Endothelial cell of umbilical vein (primary cell): ENCODE results near the gene LARGE1. TPM values are rescaled to one million over a fixed set of nuclear protein-coding genes. Genes with fewer than 3 reads are reported as not detected.

Source experiments
- BruUV-seq: library from RNA; stranded (reverse); fragments of 400-500 nt; replicated peaks from 2 replicates; lab custom pipeline; 2021; lab: Mats Ljungman, UMichigan
- CTCF ChIA-PET: fragments of 300-600, 350-600 bp; sonication (Branson Sonifier 250); formaldehyde crosslinking; loops from one replicate; lab custom pipeline; 2021; ENCODE audit warnings: antibody characterized with exemption, inconsistent platforms; lab: Charles Lee
- POLR2A ChIA-PET: fragments of 300-600, 350-600 bp; sonication (Branson Sonifier 250); formaldehyde crosslinking; loops from one replicate; lab custom pipeline; 2021; ENCODE audit warnings: antibody characterized with exemption, inconsistent platforms; lab: Charles Lee
- DNase-seq: peaks from one replicate; pipeline ENCODE4 v3.0.0-alpha.2; 2011; ENCODE audit warnings: low read depth, low spot score
- FAIRE-seq: peaks from 2 replicates; lab custom pipeline; 2011; peaks lifted over from hg19 to GRCh38; lab: Jason Lieb, UNC
- H2AFZ ChIP-seq: 2 replicates; pipeline ENCODE4 v1.6.0; 2012; ENCODE audit warnings: low read depth, low read length, control low read depth, inconsistent platforms
- H3K27ac ChIP-seq: 2 replicates; pipeline ENCODE4 v1.5.1; 2011; ENCODE audit warnings: low read depth, mild to moderate bottlenecking, control low read depth, low read length, moderate library complexity; ENCODE audit not compliant: insufficient read depth
- H3K27me3 ChIP-seq, 2 experiments: 2 replicates each; pipeline versions ENCODE4 v1.6.0 to v1.6.1; 2011; ENCODE audit warnings: low read length in 2 of 2, mixed read lengths in 1 of 2; ENCODE audit not compliant: control insufficient read depth in 2 of 2, insufficient read depth in 2 of 2
- H3K36me3 ChIP-seq, 2 experiments: 2 replicates in 1 of 2; 3 replicates in 1 of 2; pipeline ENCODE4 v1.5.1; 2011; ENCODE audit warnings: low read length in 2 of 2, mild to moderate bottlenecking in 1 of 2, moderate library complexity in 1 of 2; ENCODE audit not compliant: control insufficient read depth in 2 of 2, insufficient read depth in 2 of 2; ENCODE audit errors: extremely low read depth in 1 of 2
- H3K4me1 ChIP-seq: 3 replicates; pipeline ENCODE4 v1.5.1; 2011; ENCODE audit warnings: mild to moderate bottlenecking, low read length; ENCODE audit not compliant: control insufficient read depth, insufficient read depth; ENCODE audit errors: extremely low read depth
- H3K4me2 ChIP-seq: 2 replicates; pipeline ENCODE4 v1.6.1; 2011; ENCODE audit warnings: low read length, control low read depth, mixed read lengths; ENCODE audit not compliant: insufficient read depth
- H3K4me3 ChIP-seq, 3 experiments: fragments of 200-600 bp in 1 of 3; sonication (generic), shearing (Covaris generic) in 1 of 3; replicated peaks in 1 of 3; 2 replicates each; pipeline ENCODE4 v1.5.1; 2011 to 2016; ENCODE audit warnings: control low read depth in 3 of 3, low read length in 3 of 3, mild to moderate bottlenecking in 2 of 3, inconsistent platforms in 1 of 3, low read depth in 1 of 3, moderate library complexity in 1 of 3; ENCODE audit not compliant: insufficient read depth in 1 of 3
- H3K79me2 ChIP-seq: 2 replicates; pipeline ENCODE4 v1.6.0; 2012; ENCODE audit warnings: low read length, inconsistent platforms; ENCODE audit not compliant: control insufficient read depth, insufficient read depth
- H3K9ac ChIP-seq: replicated peaks from 2 replicates; pipeline ENCODE3; 2011; ENCODE audit warnings: low read length, control low read depth; ENCODE audit not compliant: insufficient read depth; ENCODE audit errors: extremely low read depth
- H3K9me1 ChIP-seq: replicated peaks from 3 replicates; pipeline ENCODE4 v1.6.0; 2011; ENCODE audit warnings: mild to moderate bottlenecking, low read length; ENCODE audit not compliant: control insufficient read depth, insufficient read depth; ENCODE audit errors: extremely low read depth
- H3K9me3 ChIP-seq: replicated peaks from 2 replicates; pipeline ENCODE4 v1.5.1; 2012; ENCODE audit warnings: low read length, inconsistent platforms; ENCODE audit not compliant: control insufficient read depth, insufficient read depth
- H4K20me1 ChIP-seq: replicated peaks from 2 replicates; pipeline ENCODE3; 2011; ENCODE audit warnings: mild to moderate bottlenecking, low read length; ENCODE audit not compliant: control insufficient read depth, insufficient read depth; ENCODE audit errors: extremely low read depth
- CTCF ChIP-seq, 2 donors: IDR thresholded peaks; 1 replicate in 1 of 2; 2 replicates in 1 of 2; pipeline ENCODE4 v1.5.1; 2011; ENCODE audit warnings: low read length in 2 of 2, mild to moderate bottlenecking in 2 of 2, moderate library complexity in 2 of 2, control low read depth in 1 of 2, inconsistent platforms in 1 of 2, low read depth in 1 of 2; ENCODE audit not compliant: insufficient read depth in 1 of 2; ENCODE audit errors: extremely low read depth in 1 of 2
- EZH2 ChIP-seq: IDR thresholded peaks from 2 replicates; pipeline ENCODE4 v1.6.1; 2012; ENCODE audit warnings: borderline replicate concordance, low read depth, mild to moderate bottlenecking, moderate library complexity, low read length, inconsistent platforms; ENCODE audit not compliant: severe bottlenecking
- FOS ChIP-seq: IDR thresholded peaks from 2 replicates; pipeline ENCODE4 v1.6.1; 2011; ENCODE audit warnings: mild to moderate bottlenecking, low read length, moderate library complexity, borderline replicate concordance; ENCODE audit not compliant: insufficient read depth
- GATA2 ChIP-seq: IDR thresholded peaks from 2 replicates; pipeline ENCODE4 v1.7.0; 2011; ENCODE audit warnings: low read depth, mild to moderate bottlenecking, moderate library complexity, mixed read lengths, low read length; ENCODE audit not compliant: insufficient read length, insufficient read depth
- JUN ChIP-seq: IDR thresholded peaks from 2 replicates; pipeline ENCODE4 v1.6.1; 2011; ENCODE audit warnings: borderline replicate concordance, low read depth; ENCODE audit not compliant: insufficient read length, insufficient read depth
- MAX ChIP-seq: IDR thresholded peaks from 2 replicates; pipeline ENCODE4 v1.6.1; 2011; ENCODE audit not compliant: insufficient read depth, insufficient read length
- MYC ChIP-seq: IDR thresholded peaks from one replicate; pipeline ENCODE4 v1.6.1; 2011; ENCODE audit warnings: mild to moderate bottlenecking, low read depth, low read length
- POLR2A ChIP-seq: IDR thresholded peaks from 2 replicates; pipeline ENCODE4 v1.6.1; 2012; ENCODE audit warnings: low read depth, mild to moderate bottlenecking, control low read depth, low read length
- POLR2AphosphoS5 ChIP-seq: IDR thresholded peaks from 2 replicates; pipeline ENCODE4 v1.6.1; 2012; ENCODE audit warnings: low read depth, mild to moderate bottlenecking, control low read depth, low read length, moderate library complexity; ENCODE audit not compliant: insufficient read depth
- dilution Hi-C: fragments of 300-500 bp; cut with MboI; formaldehyde crosslinking; loops from one replicate; pipeline ENCODE4 v1.15.0; 2019; ENCODE audit warnings: low sequenced_read_pairs; ENCODE audit not compliant: extremely low pct_ligation_motif_present
- intact Hi-C: fragments of 100-400 bp; cut with micrococcal nuclease; formaldehyde crosslinking; loops from one replicate; pipeline ENCODE4 v1.10.0; 2022
- polyA plus RNA-seq, 4 experiments: library from polyadenylated mRNA; depleted of rRNA in 3 of 4; stranded (reverse) in 3 of 4; unstranded in 1 of 4; fragments of >200 nt; gene quantifications; 2 replicates each; pipeline versions ENCODE4 v1.2.1 to v1.2.3, GENCODE V29; 2011 to 2012; ENCODE audit warnings: missing spikeins in 1 of 4
- total RNA-seq: library from RNA; stranded (reverse); gene quantifications from 2 replicates; pipeline ENCODE4 v1.2.3, GENCODE V29; 2021

The LARGE1 gene
- total and polyA plus RNA-seq, 2 donors (not counting 3 experiments of a cell fraction or from before 2014, with no cell fraction given), result 0.95 to 4.4 TPM

GRCh38 chr22:33347002-33347401 lies 573.3 kb downstream of the LARGE1 start:
- Histone ChIP-seq H4K20me1 (no peaks in the 10 kb centered on the region), H3K27ac (no peak overlapping the region), H3K9me3 (peaks cover 9% of the 10 kb centered on the region), H3K4me2 (no peak overlapping the region), H3K4me1 (no peaks in the 10 kb centered on the region), H3K9me1 (no peaks in the 10 kb centered on the region), H3K79me2 (no peaks in the 10 kb centered on the region), H3K4me3 (no peak overlapping the region), H3K9ac (no peak overlapping the region), H2AFZ (no peak overlapping the region), H3K27me3 (no peaks in the 10 kb centered on the region), H3K36me3 (no peaks in the 10 kb centered on the region)
- FAIRE-seq, result no peak
- TF ChIP-seq EZH2 (no peak), POLR2AphosphoS5 (no peak), POLR2A (no peak), MAX (no peak), CTCF (IDR thresholded peaks at IDR 0.05; ENCODE audit: extremely low read depth in 1 of 2, insufficient read depth in 1 of 2, low read depth in 1 of 2, low read length in 2 of 2) (no peak), FOS (no peak), MYC (no peak), GATA2 (no peak), JUN (no peak)
- no peak for DNase-seq
- BruUV-seq, result no TSS peak
- intact Hi-C loops, result no loop called here
- ChIA-PET CTCF (interaction anchor here (0.6 kb wide), 1 partner anchor 21 kb away, joined by 3 read pairs; no protein-coding TSS in a partner anchor), POLR2A (no interaction called here)
- dilution Hi-C loops, result no loop called here
